ENCODE results near the gene GALNT9.

Gene GALNT9

DNA sequence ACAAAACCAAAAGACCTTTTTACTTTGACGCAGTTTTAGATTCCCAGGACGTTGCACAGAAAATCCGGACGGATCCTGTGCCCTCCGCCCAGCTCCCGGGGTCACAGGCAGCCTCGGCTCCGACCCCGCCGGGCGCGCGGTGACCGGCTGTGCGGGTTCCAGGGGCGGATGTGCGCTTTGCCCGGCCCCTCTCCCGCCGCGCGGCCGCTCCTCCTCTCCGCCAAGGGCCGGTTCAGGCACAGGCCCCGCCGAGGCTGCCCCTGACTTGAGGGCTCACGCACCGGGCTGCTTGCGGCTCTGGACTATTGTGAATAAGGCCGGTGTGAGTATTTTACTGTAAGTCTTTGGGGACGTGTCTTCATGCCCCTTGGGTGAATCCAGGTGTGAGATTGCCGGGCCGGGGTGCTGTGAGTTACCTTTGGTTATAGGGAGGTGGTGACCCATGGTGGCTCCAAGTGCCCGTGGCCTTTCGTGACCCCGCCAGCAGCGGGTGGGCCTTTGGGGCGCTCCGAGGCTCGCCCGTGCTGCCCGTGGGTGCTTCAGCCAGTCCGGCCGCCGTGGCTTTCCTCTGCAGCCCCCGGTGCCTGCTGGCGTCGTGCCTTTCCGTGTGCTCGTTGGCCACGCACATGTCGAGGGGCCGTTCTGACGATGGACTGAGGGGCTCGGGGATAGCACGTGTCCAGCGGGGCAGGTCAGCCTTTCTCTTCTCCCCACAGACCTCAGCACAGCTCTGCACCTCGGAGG lies 139.2 kb downstream of the GALNT9 start:
- H3K4me3 Mint-ChIP-seq: peak overlapping the region; percentile 84
- peaks cover 10% of the 10 kb centered on the region for H3K9me3 Mint-ChIP-seq
- H3K36me3 Mint-ChIP-seq (ENCODE audit: low read depth): no peaks in the 10 kb centered on the region
- peaks cover 38% of the 10 kb centered on the region for H3K4me1 Mint-ChIP-seq (ENCODE audit: low read depth)
- peaks cover 2% of the 10 kb centered on the region for H3K27me3 Mint-ChIP-seq
- H3K27ac Mint-ChIP-seq: peak overlapping the region; percentile 76

GRCh38 chr12:132189378-132190011 lies 139.9 kb downstream of the GALNT9 start:
- H3K4me1 Mint-ChIP-seq (ENCODE audit: low read depth): peaks cover 38% of the 10 kb centered on the region
- H3K9me3 Mint-ChIP-seq: peaks cover 10% of the 10 kb centered on the region
- peaks cover 4% of the 10 kb centered on the region for H3K27me3 Mint-ChIP-seq

GRCh38 chr12:132188916-132189325 lies 140.5 kb downstream of the GALNT9 start:
- peaks cover 6% of the 10 kb centered on the region for H3K9me3 Mint-ChIP-seq
- H3K27me3 Mint-ChIP-seq: peaks cover 4% of the 10 kb centered on the region
- H3K36me3 Mint-ChIP-seq (ENCODE audit: low read depth): no peaks in the 10 kb centered on the region
- peaks cover 38% of the 10 kb centered on the region for H3K4me1 Mint-ChIP-seq (ENCODE audit: low read depth)
- peak overlapping the region; percentile 84 for H3K4me3 Mint-ChIP-seq
- H3K27ac Mint-ChIP-seq: peak overlapping the region; percentile 65

More at GRCh38 chr12:132189378-132190011, 139.9 kb downstream of the GALNT9 start:
- Mint-ChIP-seq H3K36me3 (ENCODE audit: low read depth) (no peaks in the 10 kb centered on the region), H3K4me3 (peak overlapping the region; percentile 84), H3K27ac (peak overlapping the region; percentile 76)

- peaks cover 4% of the 10 kb centered on the region for H3K27me3 Mint-ChIP-seq
- H3K9me3 Mint-ChIP-seq: peaks cover 1% of the 10 kb centered on the region
- peaks cover 38% of the 10 kb centered on the region for H3K4me1 Mint-ChIP-seq (ENCODE audit: low read depth)
- H3K36me3 Mint-ChIP-seq (ENCODE audit: low read depth): no peaks in the 10 kb centered on the region
- no peak overlapping the region for H3K4me3 Mint-ChIP-seq
- no peak overlapping the region for H3K27ac Mint-ChIP-seq
These were observed 140.9 kb downstream of the GALNT9 start for GRCh38 chr12:132188451-132188901.

DNA sequence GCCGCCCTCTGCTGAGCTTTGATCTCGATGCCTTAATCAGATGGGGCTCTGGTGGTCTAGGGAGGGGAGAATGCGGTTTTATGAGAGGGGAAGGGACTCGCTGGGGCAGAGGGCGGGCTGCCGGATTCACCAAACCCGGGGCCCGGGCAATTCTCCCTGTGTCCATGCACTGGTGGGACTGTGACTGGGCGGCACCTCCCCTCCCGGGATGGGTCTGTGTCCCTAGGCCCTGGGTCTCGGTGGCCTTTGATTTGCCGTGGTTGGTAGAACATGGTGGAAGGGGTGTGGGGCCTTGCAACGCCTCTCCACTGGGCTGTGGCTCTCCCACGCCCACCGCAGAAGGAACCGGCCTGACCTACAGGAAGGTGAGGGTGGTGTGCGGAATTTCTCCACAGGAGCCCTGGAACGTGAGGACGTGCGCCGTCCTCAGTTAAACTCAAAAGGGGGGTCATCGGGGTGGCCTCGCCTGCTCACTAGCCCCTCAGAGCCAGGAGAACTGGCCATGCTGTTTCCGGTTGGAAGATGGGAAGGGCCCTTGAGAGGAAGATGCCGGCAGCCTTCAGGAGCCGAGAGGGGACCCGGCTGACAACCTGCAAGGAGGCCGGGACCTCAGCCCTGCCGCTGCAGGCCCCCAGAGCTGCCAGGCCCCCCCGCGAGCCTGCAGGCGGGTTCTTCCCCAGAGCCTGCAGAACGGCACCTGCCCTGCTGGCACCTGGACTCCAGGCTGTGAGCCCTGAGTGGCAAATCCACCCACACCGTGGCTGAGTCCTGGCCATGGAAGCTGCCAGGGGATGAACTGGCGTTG lies 141.5 kb downstream of the GALNT9 start:
- Mint-ChIP-seq H3K4me1 (ENCODE audit: low read depth) (peaks cover 38% of the 10 kb centered on the region), H3K36me3 (ENCODE audit: low read depth) (no peaks in the 10 kb centered on the region), H3K9me3 (no peaks in the 10 kb centered on the region), H3K27ac (no peak overlapping the region), H3K4me3 (no peak overlapping the region), H3K27me3 (peaks cover 4% of the 10 kb centered on the region)

DNA sequence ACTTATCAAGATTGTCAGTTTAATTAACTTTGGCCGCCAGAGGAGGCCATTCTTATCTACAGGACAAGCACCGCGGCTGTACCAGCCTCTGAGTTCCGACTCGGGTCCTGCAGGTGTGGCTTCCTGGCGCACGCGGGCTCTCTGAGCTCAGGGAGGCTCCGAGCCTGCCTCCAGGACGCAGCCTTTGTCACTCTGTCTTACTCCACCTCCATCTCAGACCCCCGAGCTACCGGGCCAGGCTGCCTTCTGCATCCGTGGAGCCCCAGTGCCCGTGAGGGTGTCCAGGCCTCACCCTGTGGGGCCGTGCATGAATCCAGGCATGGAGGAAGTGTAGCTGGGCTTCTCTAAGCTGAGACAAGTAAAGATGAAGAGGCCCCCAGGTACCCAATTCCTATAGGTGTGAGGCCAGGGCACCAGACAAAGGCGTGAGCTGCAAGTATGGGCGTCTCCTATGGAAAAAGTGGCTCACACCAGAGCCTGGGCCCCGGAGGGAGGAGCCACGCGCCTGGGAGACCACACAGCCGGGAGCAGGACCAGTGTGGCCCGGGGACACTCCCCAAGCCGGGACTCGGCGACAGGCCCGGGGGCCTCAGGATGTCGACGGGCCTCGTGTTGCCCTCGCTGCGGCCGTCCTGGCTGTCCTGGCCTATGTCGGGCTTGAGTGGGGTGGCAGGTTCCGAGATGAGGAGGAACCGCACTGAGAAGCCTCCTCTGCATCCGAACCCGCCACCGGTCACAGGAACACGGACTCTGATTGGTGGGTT lies 142.3 kb downstream of the GALNT9 start:
- Mint-ChIP-seq H3K4me1 (ENCODE audit: low read depth) (peaks cover 38% of the 10 kb centered on the region), H3K9me3 (no peaks in the 10 kb centered on the region), H3K27ac (peak overlapping the region; percentile 85), H3K27me3 (peaks cover 4% of the 10 kb centered on the region), H3K36me3 (ENCODE audit: low read depth) (no peaks in the 10 kb centered on the region), H3K4me3 (peak overlapping the region; percentile 75)

GRCh38 chr12:132186208-132186856 lies 143.1 kb downstream of the GALNT9 start:
- H3K4me1 Mint-ChIP-seq (ENCODE audit: low read depth): peaks cover 38% of the 10 kb centered on the region
- no peaks in the 10 kb centered on the region for H3K36me3 Mint-ChIP-seq (ENCODE audit: low read depth)
- H3K9me3 Mint-ChIP-seq: no peaks in the 10 kb centered on the region
- H3K27ac Mint-ChIP-seq: peak overlapping the region; percentile 85
- H3K27me3 Mint-ChIP-seq: peaks cover 4% of the 10 kb centered on the region
- peak overlapping the region; percentile 75 for H3K4me3 Mint-ChIP-seq

- H3K27me3 Mint-ChIP-seq: peaks cover 4% of the 10 kb centered on the region
- H3K4me1 Mint-ChIP-seq (ENCODE audit: low read depth): peaks cover 34% of the 10 kb centered on the region
- peak overlapping the region; percentile 75 for H3K4me3 Mint-ChIP-seq
- no peaks in the 10 kb centered on the region for H3K36me3 Mint-ChIP-seq (ENCODE audit: low read depth)
- no peaks in the 10 kb centered on the region for H3K9me3 Mint-ChIP-seq
- H3K27ac Mint-ChIP-seq: peak overlapping the region; percentile 85
These were observed 143.7 kb downstream of the GALNT9 start for GRCh38 chr12:132185705-132186104.

- no peak overlapping the region for H3K4me3 Mint-ChIP-seq
- H3K4me1 Mint-ChIP-seq (ENCODE audit: low read depth): peaks cover 41% of the 10 kb centered on the region
- H3K36me3 Mint-ChIP-seq (ENCODE audit: low read depth): no peaks in the 10 kb centered on the region
- no peaks in the 10 kb centered on the region for H3K9me3 Mint-ChIP-seq
- H3K27me3 Mint-ChIP-seq: peaks cover 4% of the 10 kb centered on the region
- H3K27ac Mint-ChIP-seq: peak overlapping the region; percentile 13
These were observed 146.6 kb downstream of the GALNT9 start for GRCh38 chr12:132182711-132183365.

DNA sequence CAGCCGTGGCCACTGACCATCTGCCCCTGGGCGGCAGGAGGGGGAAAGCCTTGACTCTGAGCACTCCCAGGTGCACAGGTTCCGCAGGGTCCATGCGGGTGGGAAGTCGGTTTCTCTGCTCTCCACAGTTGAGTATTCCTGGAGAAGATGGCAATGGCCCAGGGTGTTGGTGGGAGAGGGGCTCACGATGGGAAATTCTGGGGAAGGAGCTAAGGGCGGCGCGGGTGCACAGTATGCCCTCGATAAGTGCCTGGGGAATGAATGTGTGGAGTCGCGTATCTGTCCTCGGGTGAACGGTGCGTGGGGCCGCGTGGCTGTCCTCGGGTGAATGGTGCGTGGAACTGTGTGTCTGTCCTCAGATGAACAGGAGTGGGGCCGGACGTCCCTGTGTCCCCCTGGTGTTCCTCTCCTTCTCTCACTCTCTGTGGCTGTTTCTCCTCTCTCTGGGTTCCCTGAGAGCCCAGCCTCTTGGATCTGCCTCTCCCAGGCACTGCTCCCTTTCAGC lies 147.1 kb downstream of the GALNT9 start:
- H3K4me1 Mint-ChIP-seq (ENCODE audit: low read depth): peaks cover 36% of the 10 kb centered on the region

GRCh38 chr12:132181570-132182200 lies 147.7 kb downstream of the GALNT9 start:
- peaks cover 4% of the 10 kb centered on the region for H3K27me3 Mint-ChIP-seq
- no peak overlapping the region for H3K4me3 Mint-ChIP-seq
- no peak overlapping the region for H3K27ac Mint-ChIP-seq
- H3K36me3 Mint-ChIP-seq (ENCODE audit: low read depth): no peaks in the 10 kb centered on the region
- H3K4me1 Mint-ChIP-seq (ENCODE audit: low read depth): peaks cover 31% of the 10 kb centered on the region
- H3K9me3 Mint-ChIP-seq: no peaks in the 10 kb centered on the region

More for the DNA sequence above, 147.1 kb downstream of the GALNT9 start:
- no peak overlapping the region for H3K4me3 Mint-ChIP-seq
- no peaks in the 10 kb centered on the region for H3K9me3 Mint-ChIP-seq
- H3K27me3 Mint-ChIP-seq: peaks cover 4% of the 10 kb centered on the region
- H3K36me3 Mint-ChIP-seq (ENCODE audit: low read depth): no peaks in the 10 kb centered on the region
- H3K27ac Mint-ChIP-seq: peak overlapping the region; percentile 13

DNA sequence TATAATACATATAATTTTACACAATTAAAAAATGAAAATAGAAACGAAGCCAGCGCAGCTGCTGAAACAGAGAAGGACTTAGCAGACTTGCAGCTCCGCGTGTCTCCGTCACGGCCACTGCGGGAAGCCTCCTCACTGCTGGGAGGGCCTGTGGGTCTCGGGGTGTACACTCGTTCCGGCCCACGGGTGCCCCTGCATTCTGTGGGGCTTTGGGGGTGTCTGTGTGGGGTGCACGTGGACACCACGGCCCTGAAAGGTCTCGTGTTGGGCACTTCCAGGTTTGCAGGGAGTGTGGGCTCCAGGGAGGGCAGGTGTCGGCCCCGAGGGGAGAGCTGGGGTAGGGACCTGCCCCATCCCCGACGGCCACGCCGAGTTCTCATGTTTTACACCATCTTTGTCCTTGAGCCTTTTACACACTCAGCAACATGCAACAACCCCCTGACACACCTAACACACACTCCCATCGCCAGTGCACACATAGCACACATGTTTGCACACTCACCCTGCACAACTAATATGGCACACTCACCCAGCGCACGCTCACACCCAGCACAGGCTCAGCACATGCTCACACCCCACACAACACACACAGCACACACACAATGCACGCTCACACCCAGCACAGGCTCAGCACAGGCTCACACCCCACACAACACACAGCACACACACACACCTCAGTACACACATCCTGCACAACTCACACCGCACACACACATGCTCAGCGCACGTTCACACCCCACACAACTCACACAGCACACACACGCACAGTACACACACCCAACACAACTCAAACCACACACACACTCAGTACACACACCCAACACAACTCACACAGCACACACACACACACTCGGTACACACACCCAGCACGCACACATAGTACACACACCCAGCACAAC lies 148.5 kb downstream of the GALNT9 start:
- H3K27ac Mint-ChIP-seq: no peak overlapping the region
- H3K36me3 Mint-ChIP-seq (ENCODE audit: low read depth): no peaks in the 10 kb centered on the region
- peaks cover 23% of the 10 kb centered on the region for H3K4me1 Mint-ChIP-seq (ENCODE audit: low read depth)
- H3K27me3 Mint-ChIP-seq: peaks cover 4% of the 10 kb centered on the region
- H3K4me3 Mint-ChIP-seq: no peak overlapping the region
- no peaks in the 10 kb centered on the region for H3K9me3 Mint-ChIP-seq
